H9 (cell line): Measurements from ENCODE around the gene OCLN. TPM values are rescaled to one million over a fixed set of nuclear protein-coding genes. Genes with fewer than 3 reads are reported as not detected.

Experiments used
- DNase-seq: peaks from one replicate; pipeline ENCODE4 v3.0.0-alpha.2; 2017
- H2AFZ ChIP-seq: one replicate; pipeline ENCODE4 v1.6.1; 2013; ENCODE audit warnings: mild to moderate bottlenecking, low read length, control low read depth, moderate library complexity
- H2AK5ac ChIP-seq: 2 replicates; pipeline ENCODE4 v1.6.1; 2013; ENCODE audit warnings: low read length, control low read depth, mixed read lengths; ENCODE audit not compliant: insufficient read length
- H2BK120ac ChIP-seq: one replicate; pipeline ENCODE4 v1.6.1; 2013; ENCODE audit warnings: low read depth, mild to moderate bottlenecking, low read length, control low read depth, inconsistent platforms; ENCODE audit not compliant: poor library complexity, severe bottlenecking
- H2BK12ac ChIP-seq: 2 replicates; pipeline ENCODE4 v1.6.1; 2013; ENCODE audit warnings: low read length, control low read depth, mixed read lengths, low read depth; ENCODE audit not compliant: insufficient read length
- H2BK15ac ChIP-seq: 2 replicates; pipeline ENCODE4 v1.6.1; 2013; ENCODE audit warnings: low read depth, low read length, control low read depth
- H2BK20ac ChIP-seq: one replicate; pipeline ENCODE4 v1.6.1; 2013; ENCODE audit warnings: low read depth, mild to moderate bottlenecking, low read length, control low read depth, inconsistent platforms; ENCODE audit not compliant: poor library complexity, severe bottlenecking
- H2BK5ac ChIP-seq: 2 replicates; pipeline ENCODE4 v1.6.1; 2013; ENCODE audit warnings: low read length, control low read depth, mixed read lengths; ENCODE audit not compliant: insufficient read length
- H3K14ac ChIP-seq: 2 replicates; pipeline ENCODE4 v1.6.1; 2013; ENCODE audit warnings: low read length, control low read depth; ENCODE audit not compliant: insufficient read depth
- H3K18ac ChIP-seq: 2 replicates; pipeline ENCODE4 v1.6.1; 2013; ENCODE audit warnings: low read depth, mild to moderate bottlenecking, mixed read lengths, low read length, control low read depth; ENCODE audit not compliant: insufficient read length
- H3K23ac ChIP-seq: 2 replicates; pipeline ENCODE4 v1.6.1; 2013; ENCODE audit warnings: low read length, control low read depth, mixed read lengths, low read depth; ENCODE audit not compliant: insufficient read length
- H3K23me2 ChIP-seq: 2 replicates; pipeline ENCODE4 v1.6.1; 2013; ENCODE audit warnings: low read depth, mild to moderate bottlenecking, mixed read lengths, low read length, control low read depth; ENCODE audit not compliant: insufficient read length, poor library complexity, severe bottlenecking
- H3K27ac ChIP-seq: 2 replicates; pipeline ENCODE4 v1.5.1; 2013; ENCODE audit warnings: low read length, control low read depth, mixed read lengths, low read depth; ENCODE audit not compliant: insufficient read length
- H3K27me3 ChIP-seq: 2 replicates; pipeline ENCODE4 v1.6.1; 2013; ENCODE audit warnings: low read length, control low read depth, inconsistent platforms; ENCODE audit not compliant: insufficient read depth
- H3K4ac ChIP-seq: 2 replicates; pipeline ENCODE4 v1.6.1; 2013; ENCODE audit warnings: low read depth, mild to moderate bottlenecking, control low read depth, inconsistent platforms, low read length, moderate library complexity
- H3K4me1 ChIP-seq: 2 replicates; pipeline ENCODE4 v1.6.1; 2013; ENCODE audit warnings: low read length, control low read depth, inconsistent platforms; ENCODE audit not compliant: insufficient read depth
- H3K4me2 ChIP-seq: 2 replicates; pipeline ENCODE4 v1.6.1; 2013; ENCODE audit warnings: low read length, control low read depth, mixed read lengths; ENCODE audit not compliant: insufficient read length, insufficient read depth
- H3K56ac ChIP-seq: 2 replicates; pipeline ENCODE4 v1.6.1; 2013; ENCODE audit warnings: low read depth, mild to moderate bottlenecking, mixed read lengths, low read length, control low read depth; ENCODE audit not compliant: insufficient read length
- H3K79me1 ChIP-seq: 2 replicates; pipeline ENCODE4 v1.6.1; 2013; ENCODE audit warnings: low read depth, mild to moderate bottlenecking, moderate library complexity, low read length, control low read depth, inconsistent platforms; ENCODE audit not compliant: insufficient read depth, poor library complexity, severe bottlenecking
- H3K79me2 ChIP-seq: 2 replicates; pipeline ENCODE4 v1.6.1; 2013; ENCODE audit warnings: low read length, control low read depth, inconsistent platforms; ENCODE audit not compliant: insufficient read depth
- H3K9ac ChIP-seq: 2 replicates; pipeline ENCODE4 v1.6.1; 2013; ENCODE audit warnings: low read length, control low read depth, mixed read lengths; ENCODE audit not compliant: insufficient read length; ENCODE audit errors: extremely low read depth
- H3K9me3 ChIP-seq: one replicate; pipeline ENCODE4 v1.6.1; 2013; ENCODE audit warnings: low read depth, low read length, inconsistent platforms; ENCODE audit not compliant: control insufficient read depth
- H3T11ph ChIP-seq: one replicate; pipeline ENCODE4 v1.6.1; 2013; ENCODE audit warnings: mild to moderate bottlenecking, low read length, control low read depth, inconsistent platforms
- H4K20me1 ChIP-seq: one replicate; pipeline ENCODE4 v1.6.1; 2013; ENCODE audit not compliant: control insufficient read depth, insufficient read length, insufficient read depth
- H4K5ac ChIP-seq: 2 replicates; pipeline ENCODE4 v1.6.1; 2013; ENCODE audit warnings: low read depth, mild to moderate bottlenecking, mixed read lengths, low read length, control low read depth; ENCODE audit not compliant: insufficient read length
- H4K8ac ChIP-seq: replicated peaks from 2 replicates; pipeline ENCODE4 v1.6.1; 2013; ENCODE audit warnings: low read length, control low read depth, mixed read lengths, low read depth; ENCODE audit not compliant: insufficient read length
- H4K91ac ChIP-seq: 2 replicates; pipeline ENCODE4 v1.6.1; 2013; ENCODE audit warnings: low read depth, mild to moderate bottlenecking, moderate library complexity, mixed read lengths, low read length, control low read depth; ENCODE audit not compliant: insufficient read length
- H3K27ac Mint-ChIP-seq, 3 experiments: 2 replicates in 2 of 3; 3 replicates in 1 of 3; pipeline ENCODE4 v1.8.0; 2020 to 2021; ENCODE audit warnings: mixed read lengths in 3 of 3, mild to moderate bottlenecking in 1 of 3, moderate library complexity in 1 of 3
- H3K27me3 Mint-ChIP-seq: 2 replicates; pipeline ENCODE4 v1.8.0; 2021; ENCODE audit warnings: low read depth, mild to moderate bottlenecking, moderate library complexity, mixed read lengths
- H3K36me3 Mint-ChIP-seq, 3 experiments: 2 replicates in 2 of 3; 3 replicates in 1 of 3; pipeline ENCODE4 v1.8.0; 2020 to 2021; ENCODE audit warnings: low read depth in 3 of 3, mixed read lengths in 3 of 3; ENCODE audit not compliant: insufficient read depth in 1 of 3
- H3K4me1 Mint-ChIP-seq, 2 experiments: 2 replicates each; pipeline ENCODE4 v1.8.0; 2020; ENCODE audit warnings: mixed read lengths in 2 of 2
- H3K4me3 Mint-ChIP-seq, 2 experiments: 2 replicates in 1 of 2; 3 replicates in 1 of 2; pipeline ENCODE4 v1.8.0; 2020 to 2021; ENCODE audit warnings: mild to moderate bottlenecking in 2 of 2, mixed read lengths in 2 of 2, moderate library complexity in 1 of 2
- H3K9me3 Mint-ChIP-seq, 2 experiments: 2 replicates in 1 of 2; 3 replicates in 1 of 2; pipeline ENCODE4 v1.8.0; 2020; ENCODE audit warnings: mild to moderate bottlenecking in 2 of 2, mixed read lengths in 2 of 2, moderate library complexity in 1 of 2
- WGBS: extraction: QIAGEN DNeasy Blood & Tissue Kit; methylation state at CpG from one replicate; pipeline ENCODE4 v1.1.7; 2013; ENCODE audit warnings: missing lambda C conversion rate, low lambda C conversion rate, mixed read lengths; ENCODE audit not compliant: insufficient read length; ENCODE audit errors: extremely low coverage; 5-methylcytosine and 5-hydroxymethylcytosine counted together
- total RNA-seq: library from RNA; stranded (reverse); gene quantifications from 2 replicates; pipeline ENCODE4 v1.2.1, GENCODE V29; 2021
- TF ChIP-seq, protein P1 (sequence below): fragments of 200-600 bp; sonication (generic); conservative IDR thresholded peaks from 3 replicates; pipeline ENCODE4 v1.8.0; 2021; ENCODE audit warnings: antibody characterized with exemption, mild to moderate bottlenecking

Gene OCLN
- total RNA-seq, 1 experiment from 2014 or later: 109 TPM

DNA sequence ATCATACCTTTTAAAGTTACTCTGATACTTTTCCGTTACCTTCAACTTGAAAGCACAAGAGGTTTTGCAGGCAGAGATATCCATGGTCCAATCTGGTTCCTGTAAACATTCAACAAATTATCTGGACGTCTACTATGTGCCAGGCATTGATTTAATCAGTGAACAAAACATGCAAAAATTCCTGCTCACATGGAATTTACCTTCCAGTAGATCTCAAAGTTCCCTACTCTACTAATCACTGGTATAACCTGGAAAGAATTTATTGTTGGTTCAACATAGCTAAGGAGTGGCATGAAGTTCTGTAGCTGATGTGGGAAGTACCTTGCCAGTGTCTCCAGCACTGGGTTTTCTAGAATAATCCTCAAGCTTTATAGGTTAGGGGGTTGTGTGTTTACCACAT lies 9.8 kb downstream of the OCLN start:
- H3K4ac ChIP-seq: no peak overlapping the region
- peaks cover 7 to 27% (median 17%) of the 10 kb centered on the region in 3 experiments; a peak in 6 of 7 replicates for H3K36me3 Mint-ChIP-seq
- no peaks in the 10 kb centered on the region for H3K9me3 Mint-ChIP-seq
- H3K79me2 ChIP-seq: peaks cover 15% of the 10 kb centered on the region; the same call in 1 of the 2 replicates
- H2AK5ac ChIP-seq: peak overlapping the region; percentile 18
- no peak overlapping the region for H3K9ac ChIP-seq
- H2BK5ac ChIP-seq: no peak overlapping the region
- H2BK20ac ChIP-seq: no peak overlapping the region
- no peaks in the 10 kb centered on the region for H3K23me2 ChIP-seq
- H4K5ac ChIP-seq: no peak overlapping the region
- H3K4me3 Mint-ChIP-seq: no peak overlapping the region
- peak overlapping the region; percentile 36 for H3K4me2 ChIP-seq
- H3K27me3 ChIP-seq: no peaks in the 10 kb centered on the region
- H3K4me1 ChIP-seq: peaks cover 11% of the 10 kb centered on the region
- H4K91ac ChIP-seq: no peak overlapping the region
- H2BK15ac ChIP-seq: no peak overlapping the region
- H3K27ac Mint-ChIP-seq: peak overlapping the region in 2 of 3 experiments; percentile 69 to 76; a peak in 5 of 7 replicates
- no peak overlapping the region for H3K56ac ChIP-seq
- H3K9me3 ChIP-seq: no peaks in the 10 kb centered on the region
- no CpG with 5 or more reads among the region's 2 CpGs for WGBS
- H4K20me1 ChIP-seq: no peaks in the 10 kb centered on the region
- no peak overlapping the region for H2AFZ ChIP-seq
- H3K27me3 Mint-ChIP-seq: no peaks in the 10 kb centered on the region
- H3K27ac ChIP-seq: peak overlapping the region; percentile 81
- no peak overlapping the region for H3K14ac ChIP-seq
- H3K23ac ChIP-seq: no peak overlapping the region
- H3K79me1 ChIP-seq: no peaks in the 10 kb centered on the region
- TF ChIP-seq, protein P1, sequence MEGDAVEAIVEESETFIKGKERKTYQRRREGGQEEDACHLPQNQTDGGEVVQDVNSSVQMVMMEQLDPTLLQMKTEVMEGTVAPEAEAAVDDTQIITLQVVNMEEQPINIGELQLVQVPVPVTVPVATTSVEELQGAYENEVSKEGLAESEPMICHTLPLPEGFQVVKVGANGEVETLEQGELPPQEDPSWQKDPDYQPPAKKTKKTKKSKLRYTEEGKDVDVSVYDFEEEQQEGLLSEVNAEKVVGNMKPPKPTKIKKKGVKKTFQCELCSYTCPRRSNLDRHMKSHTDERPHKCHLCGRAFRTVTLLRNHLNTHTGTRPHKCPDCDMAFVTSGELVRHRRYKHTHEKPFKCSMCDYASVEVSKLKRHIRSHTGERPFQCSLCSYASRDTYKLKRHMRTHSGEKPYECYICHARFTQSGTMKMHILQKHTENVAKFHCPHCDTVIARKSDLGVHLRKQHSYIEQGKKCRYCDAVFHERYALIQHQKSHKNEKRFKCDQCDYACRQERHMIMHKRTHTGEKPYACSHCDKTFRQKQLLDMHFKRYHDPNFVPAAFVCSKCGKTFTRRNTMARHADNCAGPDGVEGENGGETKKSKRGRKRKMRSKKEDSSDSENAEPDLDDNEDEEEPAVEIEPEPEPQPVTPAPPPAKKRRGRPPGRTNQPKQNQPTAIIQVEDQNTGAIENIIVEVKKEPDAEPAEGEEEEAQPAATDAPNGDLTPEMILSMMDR: no peak
- H2BK12ac ChIP-seq: no peak overlapping the region
- no peak for DNase-seq
- H2BK120ac ChIP-seq: no peak overlapping the region
- peak overlapping the region; percentile 72 for H3K18ac ChIP-seq
- H3T11ph ChIP-seq: no peak overlapping the region
- H4K8ac ChIP-seq: no peak overlapping the region
- H3K4me1 Mint-ChIP-seq: peaks cover 33 to 37% of the 10 kb centered on the region in 2 experiments
